HG02970 (cell line): Measurements from ENCODE around the gene BCO2.

Experiments used
- ATAC-seq: cut with Tn5 transposase; IDR thresholded peaks from one replicate; pipeline ENCODE4 v1.9.1; 2021; ENCODE audit warnings: mild to moderate bottlenecking, moderate library complexity, moderate number of reproducible peaks; ENCODE audit not compliant: unreplicated experiment, low FRiP score

BCO2 gene

DNA sequence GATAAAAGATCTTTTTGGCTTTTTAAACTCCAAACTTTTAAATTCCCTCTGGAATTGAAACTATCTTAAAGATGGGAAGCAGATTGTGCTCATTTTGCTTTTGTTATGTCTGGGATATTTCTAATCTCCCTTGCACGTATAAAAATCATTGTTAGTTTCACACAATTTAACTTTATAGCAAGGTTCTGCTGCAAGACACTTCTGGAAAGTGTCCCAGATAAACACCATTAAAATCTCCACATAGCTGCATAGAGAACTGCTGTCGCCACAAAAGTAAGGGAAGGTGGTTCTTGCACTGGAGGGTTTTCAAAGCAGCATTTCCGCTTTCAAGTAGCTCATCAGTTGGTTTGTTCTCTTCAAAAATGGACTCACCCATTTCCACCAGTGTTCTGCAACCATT, 62.7 kb downstream of the BCO2 start:
- ATAC-seq, result no peak

- ATAC-seq, result no peak
Observed at GRCh38 chr11:112241486-112241885, 66.2 kb downstream of the BCO2 start.

- ATAC-seq, result no peak
Observed at GRCh38 chr11:112247201-112247600, 71.9 kb downstream of the BCO2 start.

DNA sequence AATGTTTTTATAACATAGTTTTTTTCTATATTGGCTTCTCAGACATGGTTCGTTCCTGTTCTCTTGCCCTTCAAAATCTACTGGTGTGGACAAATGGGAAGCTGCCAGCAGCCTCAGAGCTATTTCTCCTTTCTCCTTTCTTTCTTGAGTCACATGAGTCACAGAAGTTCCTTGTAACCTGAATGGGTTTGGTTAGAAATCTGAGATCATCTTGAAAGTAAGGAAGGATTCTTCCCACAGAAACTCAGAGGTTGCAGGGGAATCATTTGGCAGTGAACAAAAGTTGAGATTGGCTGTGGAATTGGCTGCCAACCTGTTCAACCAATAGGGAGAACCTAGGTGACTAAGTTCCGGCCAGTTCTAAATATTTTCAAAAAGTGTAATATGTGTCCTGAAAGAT, 72.9 kb downstream of the BCO2 start:
- ATAC-seq, result no peak

- no peak for ATAC-seq
Observed at GRCh38 chr11:112249871-112250610, 74.7 kb downstream of the BCO2 start.

DNA sequence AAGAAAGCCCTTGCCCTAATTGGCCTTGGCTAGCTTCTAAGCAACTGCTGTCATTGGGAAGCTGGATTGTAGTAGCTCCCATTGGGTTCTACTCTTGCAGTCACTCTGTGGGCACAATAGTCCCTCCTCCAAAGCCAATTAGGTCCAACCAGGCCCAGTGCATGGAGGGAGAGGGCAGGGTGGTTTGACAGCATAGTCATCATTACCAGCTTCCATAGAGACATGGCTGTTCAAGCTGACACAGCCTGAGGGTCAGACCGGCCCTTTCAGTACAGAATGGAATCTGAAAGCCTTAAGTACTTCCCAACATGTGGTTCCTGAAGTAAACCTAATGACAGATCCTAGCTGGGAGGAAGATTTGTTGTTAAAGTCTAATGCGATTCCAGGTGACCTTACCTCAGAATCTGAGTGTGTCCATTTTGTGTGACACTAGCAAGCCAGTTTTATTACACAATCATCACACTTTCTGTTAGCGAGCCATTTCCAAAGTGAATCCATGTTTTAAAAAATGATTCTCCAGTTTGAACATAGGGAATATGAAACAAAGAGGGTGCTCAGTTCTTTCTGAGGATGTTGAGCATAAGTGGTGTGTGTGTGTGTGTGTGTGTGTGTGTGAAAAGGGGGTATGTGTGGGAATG, 78.4 kb downstream of the BCO2 start:
- no peak for ATAC-seq

DNA sequence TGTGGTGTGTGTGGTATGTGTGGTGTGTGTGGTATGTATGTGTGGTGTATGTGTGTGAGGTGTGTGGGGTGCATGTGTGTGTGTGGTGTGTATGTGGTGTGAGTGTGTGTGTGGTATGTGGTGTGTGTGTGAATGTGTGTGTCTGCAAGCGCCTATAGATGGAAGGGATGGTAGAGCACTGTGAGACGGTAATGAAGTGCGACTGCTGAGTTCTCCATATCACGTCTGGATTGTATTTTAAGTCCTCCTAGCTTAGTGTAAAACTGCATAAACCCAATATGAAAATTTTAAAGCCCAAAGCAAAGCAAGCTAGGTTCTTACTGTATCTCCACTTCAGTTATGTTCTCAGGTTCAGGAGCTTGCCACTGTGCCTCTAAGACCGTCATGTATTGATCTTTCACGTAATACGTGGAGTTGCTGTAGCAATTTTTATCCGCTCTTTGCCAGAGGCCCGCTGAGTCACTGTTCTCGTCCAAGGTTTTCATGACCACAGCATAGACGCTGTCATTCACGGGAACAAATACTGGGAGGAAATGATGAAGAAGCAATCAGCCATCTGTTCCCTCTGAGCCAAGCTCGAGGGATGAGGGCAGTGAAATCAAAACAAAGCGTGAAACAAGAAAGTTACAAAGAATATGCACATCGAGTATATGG, 79.9 kb downstream of the BCO2 start:
- no peak for ATAC-seq

GRCh38 chr11:112260490-112260889, 85.2 kb downstream of the BCO2 start, which contains the start of gene PLET1:
Gene PLET1 (minus strand): TSS chr11:112260860. CDS start chr11:112260589, 271 bp downstream.
- ATAC-seq, result no peak

GRCh38 chr11:112265659-112266409, 90.5 kb downstream of the BCO2 start:
- no peak for ATAC-seq

DNA sequence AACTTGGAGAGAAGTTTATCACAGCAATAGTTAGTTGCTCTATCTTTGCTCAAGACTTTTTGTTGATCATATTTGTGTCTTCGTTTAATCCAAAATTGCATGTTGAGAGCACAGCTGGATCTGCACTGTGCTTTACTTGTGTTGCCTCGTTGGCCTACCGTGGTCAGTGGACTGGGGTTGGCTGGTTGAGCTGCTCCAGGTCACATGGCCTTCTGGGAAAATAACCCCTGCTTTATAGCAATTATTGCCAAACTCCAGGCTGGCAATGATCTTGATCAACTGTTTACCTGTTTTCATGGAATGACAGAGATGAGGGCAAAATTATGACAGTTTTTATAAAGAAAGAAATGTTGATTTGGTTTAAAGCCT, 91.1 kb downstream of the BCO2 start:
- ATAC-seq, result no peak

- ATAC-seq, result no peak
Observed at GRCh38 chr11:112267188-112267591, 91.9 kb downstream of the BCO2 start.

DNA sequence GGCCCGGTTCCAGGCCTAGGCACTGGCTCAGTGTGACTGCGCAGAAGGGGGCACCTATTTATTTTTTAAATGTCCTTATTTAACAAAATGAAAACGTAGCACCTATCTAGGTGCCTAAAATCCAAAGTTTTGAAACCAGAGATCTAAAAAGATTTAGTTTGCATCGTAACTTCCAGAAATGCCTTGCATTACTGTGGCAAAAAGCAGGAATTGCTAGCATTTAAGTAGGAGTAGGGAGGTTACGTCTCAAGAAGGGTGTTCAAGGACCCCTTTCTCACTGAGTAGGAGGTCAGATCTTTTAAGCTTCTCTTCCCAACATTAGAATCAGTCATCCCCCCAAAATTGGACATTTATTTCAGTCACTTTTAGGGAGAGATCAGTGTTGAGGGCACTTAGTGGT, 93.1 kb downstream of the BCO2 start:
- ATAC-seq, result no peak
